A549 (cell line): ENCODE results near the gene KRT7. TPM values are rescaled to one million over a fixed set of nuclear protein-coding genes. Genes with fewer than 3 reads are reported as not detected.

Source experiments
- ATAC-seq, 2 experiments: fragments of 200-7000 bp in 1 of 2; fragments of >200 bp in 1 of 2; cut with Nextera tagmentation in 1 of 2; cut with Tn5 transposase in 1 of 2; 3 replicates each; pipeline versions ENCODE4 v1.8.0 to v1.9.1; 2018 to 2020; ENCODE audit warnings: mild to moderate bottlenecking in 1 of 2, moderate library complexity in 1 of 2
- CTCF ChIA-PET: fragments of 300-600 bp; sonication (Branson Sonifier 250); formaldehyde crosslinking; extraction: SDS; loops from one replicate; lab custom pipeline; 2021; ENCODE audit warnings: antibody characterized with exemption, inconsistent platforms; lab: Yijun Ruan, JAX
- POLR2A ChIA-PET: fragments of 350-600 bp; formaldehyde crosslinking; extraction: SDS; loops from one replicate; lab custom pipeline; 2021; ENCODE audit warnings: antibody characterized with exemption, inconsistent platforms; lab: Yijun Ruan, JAX
- DNase-seq, 2 experiments: peaks; one replicate each; pipeline versions ENCODE4 v3.0.0 to v3.0.0-alpha.2; 2011 to 2016; ENCODE audit warnings: low read depth in 1 of 2, low spot score in 1 of 2
- FAIRE-seq: peaks from 2 replicates; lab custom pipeline; 2011; peaks lifted over from hg19 to GRCh38; lab: Jason Lieb, UNC
- H3K27ac ChIP-seq, 2 experiments: fragments of >200 bp; sonication (Bioruptor Twin); formaldehyde crosslinking; 3 replicates each; pipeline ENCODE4 v1.5.1; 2016 to 2017
- H3K4me1 ChIP-seq: fragments of >200 bp; sonication (Bioruptor Twin); formaldehyde crosslinking; 3 replicates; pipeline ENCODE4 v1.6.1; 2016
- H3K4me2 ChIP-seq: fragments of >200 bp; sonication (Bioruptor Twin); formaldehyde crosslinking; 3 replicates; pipeline ENCODE4 v1.6.1; 2016
- H3K4me3 ChIP-seq: fragments of >200 bp; sonication (Bioruptor Twin); formaldehyde crosslinking; 3 replicates; pipeline ENCODE4 v1.5.1; 2016
- H3K9me3 ChIP-seq: fragments of >200 bp; sonication (Bioruptor Twin); formaldehyde crosslinking; 3 replicates; pipeline ENCODE4 v1.6.1; 2016
- ATOH8 ChIP-seq: fragments of 250-450 bp; sonication (Bioruptor Pico); IDR thresholded peaks from 2 replicates; pipeline ENCODE4 v1.5.0; 2020; ENCODE audit warnings: low read depth, mild to moderate bottlenecking, moderate library complexity
- BCL3 ChIP-seq: fragments of >200 bp; sonication (Bioruptor Twin); formaldehyde crosslinking; IDR thresholded peaks from 3 replicates; pipeline ENCODE4 v1.6.1; 2016
- CEBPB ChIP-seq, 2 experiments: fragments of >200 bp in 1 of 2; sonication (Bioruptor Twin) in 1 of 2; formaldehyde crosslinking in 1 of 2; IDR thresholded peaks; 2 replicates each; pipeline ENCODE4 v1.6.1; 2012 to 2016
- CHD4 ChIP-seq: fragments of 200-600 bp; sonication (generic); IDR thresholded peaks from 2 replicates; pipeline ENCODE4 v1.6.1; 2016; ENCODE audit warnings: antibody characterized with exemption, mild to moderate bottlenecking, borderline replicate concordance
- E2F6 ChIP-seq: IDR thresholded peaks from 2 replicates; pipeline ENCODE4 v1.6.1; 2012; ENCODE audit warnings: low read depth, borderline replicate concordance
- EHMT2 ChIP-seq: fragments of 200-600 bp; sonication (generic); IDR thresholded peaks from 2 replicates; pipeline ENCODE4 v1.6.1; 2016; ENCODE audit warnings: antibody characterized with exemption, low read depth, mild to moderate bottlenecking, moderate library complexity
- ESRRA ChIP-seq: fragments of 150-350 bp; IDR thresholded peaks from 2 replicates; pipeline ENCODE4 v1.6.1; 2014; ENCODE audit warnings: mild to moderate bottlenecking, low read length, borderline replicate concordance
- FOSB ChIP-seq: fragments of 250-450 bp; sonication (Bioruptor Pico); IDR thresholded peaks from 2 replicates; pipeline ENCODE4 v1.5.0; 2020; ENCODE audit warnings: mild to moderate bottlenecking, moderate library complexity
- HES2 ChIP-seq: fragments of >200 bp; sonication (Bioruptor Twin); formaldehyde crosslinking; IDR thresholded peaks from 2 replicates; pipeline ENCODE4 v1.6.1; 2016
- JUN ChIP-seq, 2 experiments: fragments of >200 bp; sonication (Bioruptor Twin); formaldehyde crosslinking; IDR thresholded peaks; 2 replicates in 1 of 2; 3 replicates in 1 of 2; pipeline ENCODE4 v1.6.1; 2016 to 2017
- KDM1A ChIP-seq: fragments of 200-600 bp; sonication (generic); IDR thresholded peaks from 2 replicates; pipeline ENCODE4 v1.6.1; 2016; ENCODE audit warnings: low read depth, mild to moderate bottlenecking
- MAFK ChIP-seq: fragments of 450-650 bp; IDR thresholded peaks from 2 replicates; pipeline ENCODE4 v1.6.1; 2014; ENCODE audit not compliant: partially characterized antibody
- NFE2L2 ChIP-seq: fragments of 150-350 bp; conservative IDR thresholded peaks from 2 replicates; pipeline ENCODE4 v1.6.1; 2014; ENCODE audit warnings: low read length
- PHF8 ChIP-seq: fragments of 200-600 bp; sonication (generic); IDR thresholded peaks from 2 replicates; pipeline ENCODE4 v1.6.1; 2016; ENCODE audit warnings: low read depth, mild to moderate bottlenecking, antibody characterized with exemption, moderate library complexity, borderline replicate concordance
- REST ChIP-seq: fragments of 200-600 bp; sonication (generic); IDR thresholded peaks from 2 replicates; pipeline ENCODE4 v1.6.1; 2016; ENCODE audit warnings: antibody characterized with exemption, mild to moderate bottlenecking, moderate library complexity
- TFCP2L1 ChIP-seq: fragments of 250-450 bp; sonication (Bioruptor Pico); IDR thresholded peaks from 2 replicates; pipeline ENCODE4 v1.5.0; 2021; ENCODE audit warnings: mild to moderate bottlenecking
- TP53 ChIP-seq: fragments of 250-450 bp; sonication (Bioruptor Pico); IDR thresholded peaks from 2 replicates; pipeline ENCODE4 v1.5.0; 2021; ENCODE audit warnings: mild to moderate bottlenecking, moderate library complexity
- ZSCAN20 ChIP-seq: fragments of 250-450 bp; sonication (Bioruptor Pico); IDR thresholded peaks from 2 replicates; pipeline ENCODE4 v1.8.0; 2022; ENCODE audit warnings: mild to moderate bottlenecking, moderate library complexity
- WGBS: methylation state at CpG from one replicate; pipeline ENCODE4 v1.1.6; 2017; ENCODE audit errors: missing lambda C conversion rate; 5-methylcytosine and 5-hydroxymethylcytosine counted together
- polyA plus RNA-seq, 4 experiments: library from polyadenylated mRNA; depleted of rRNA in 3 of 4; stranded (reverse); fragments of >200 nt; fragmentation: RNase III in 1 of 4; extraction: RNeasy Plus Mini Kit Qiagen cat#74134 plus additional on column Dnase treatment in 1 of 4; gene quantifications; 2 replicates in 3 of 4; 3 replicates in 1 of 4; pipeline ENCODE4 v1.2.3, GENCODE V29; 2011 to 2017

Gene KRT7
- polyA plus RNA-seq, 2 of the 4 experiments (the other 2 are of a cell fraction) = 2,623 to 3,055 TPM

GRCh38 chr12:52197371-52198231 is 35.4 kb upstream of the KRT7 start (continued):
- TF ChIP-seq REST (no peak), TFCP2L1 (CRISPR knock-in tag) (no peak), KDM1A (no peak), PHF8 (no peak)

- DNase-seq = no peak
- ATAC-seq = no peak
- H3K9me3 ChIP-seq = no peaks in the 10 kb centered on the region
- H3K4me3 ChIP-seq = no peak overlapping the region
- peak overlapping the region; percentile 3; the same call in 1 of the 3 replicates for H3K4me2 ChIP-seq
- WGBS = 86% methylated on average over 5 of the region's 5 CpGs
- H3K27ac ChIP-seq = peak overlapping the region; percentile 87 to 96; a peak in 5 of 6 replicates
- FAIRE-seq = no peak
- peaks cover 75% of the 10 kb centered on the region for H3K4me1 ChIP-seq
- TF ChIP-seq FOSB (CRISPR knock-in tag) (no peak), ATOH8 (CRISPR knock-in tag) (no peak), CEBPB (IDR thresholded peaks at IDR 0.05) (no peak), JUN (IDR thresholded peaks at IDR 0.05) (no peak), TP53 (CRISPR knock-in tag) (no peak), E2F6 (no peak), CHD4 (no peak), HES2 (no peak), MAFK (no peak)
- TF ChIP-seq, all 56 proteins: peak for 0
- CTCF ChIA-PET = interaction anchor here (0.6 to 4.7 kb wide), 3 partner anchors 24 to 114 kb away, joined by 3 to 20 read pairs (median 3); no protein-coding TSS in a partner anchor
- POLR2A ChIA-PET = no interaction called here
These were observed 34.4 kb upstream of the KRT7 start for GRCh38 chr12:52198454-52199215.

- Histone ChIP-seq H3K4me3 (no peak overlapping the region), H3K4me1 (peaks cover 75% of the 10 kb centered on the region), H3K4me2 (no peak overlapping the region), H3K9me3 (no peaks in the 10 kb centered on the region), H3K27ac (peak overlapping the region; percentile 87 to 96)
- 85% methylated on average over 8 of the region's 8 CpGs for WGBS
- CTCF ChIA-PET = interaction anchor here (1.2 to 4.7 kb wide), 5 partner anchors 23 to 681 kb away, joined by 3 to 20 read pairs (median 4); no protein-coding TSS in a partner anchor
- FAIRE-seq (no peak), DNase-seq (no peak), ATAC-seq (no peak)
- no peak for TF ChIP-seq HES2
- TF ChIP-seq NFE2L2 = no peak
- TF ChIP-seq BCL3 = no peak
- TF ChIP-seq ZSCAN20 (CRISPR knock-in tag) = no peak
- TF ChIP-seq EHMT2 = no peak
- no peak for TF ChIP-seq ESRRA
- POLR2A ChIA-PET = no interaction called here
These were observed 33.6 kb upstream of the KRT7 start for GRCh38 chr12:52199294-52199919.
